ENCODE results near the gene PIGP.
"Not testable (repeated sequence)": the region's sequence is repeated elsewhere in the genome, so short reads cannot be mapped to it uniquely, and the experiment has no call there.

PIGP gene

DNA sequence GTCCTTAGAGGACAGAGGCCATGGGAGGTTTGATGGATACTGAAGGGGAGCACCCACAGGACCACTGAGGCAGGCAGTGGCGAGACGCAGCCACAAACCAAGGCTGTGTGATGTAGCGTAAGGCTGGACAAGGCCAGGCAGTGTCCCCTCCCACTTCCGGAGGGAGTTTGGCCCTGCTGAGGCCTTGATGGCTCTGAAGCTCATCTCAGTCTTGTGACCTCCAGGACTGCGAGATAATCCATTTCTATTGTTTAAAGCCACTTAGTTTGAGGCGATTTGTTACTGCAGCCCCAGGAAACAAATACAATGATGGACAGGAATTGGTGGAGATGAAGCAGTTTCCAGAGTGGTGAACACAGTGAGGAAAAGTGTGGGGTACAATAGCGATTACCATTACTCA is 15.3 kb downstream of the PIGP start:
- Histone ChIP-seq H3K9me3 (no peaks in the 10 kb centered on the region), H3K27me3 (no peaks in the 10 kb centered on the region), H3K36me3 (no peaks in the 10 kb centered on the region), H3K4me1 (peaks cover 4% of the 10 kb centered on the region; the same call in 1 of the 2 replicates), H3K4me3 (ENCODE audit: low read depth, low read length) (no peak overlapping the region)
- DNase-seq: no peak
- TF ChIP-seq, protein P1, sequence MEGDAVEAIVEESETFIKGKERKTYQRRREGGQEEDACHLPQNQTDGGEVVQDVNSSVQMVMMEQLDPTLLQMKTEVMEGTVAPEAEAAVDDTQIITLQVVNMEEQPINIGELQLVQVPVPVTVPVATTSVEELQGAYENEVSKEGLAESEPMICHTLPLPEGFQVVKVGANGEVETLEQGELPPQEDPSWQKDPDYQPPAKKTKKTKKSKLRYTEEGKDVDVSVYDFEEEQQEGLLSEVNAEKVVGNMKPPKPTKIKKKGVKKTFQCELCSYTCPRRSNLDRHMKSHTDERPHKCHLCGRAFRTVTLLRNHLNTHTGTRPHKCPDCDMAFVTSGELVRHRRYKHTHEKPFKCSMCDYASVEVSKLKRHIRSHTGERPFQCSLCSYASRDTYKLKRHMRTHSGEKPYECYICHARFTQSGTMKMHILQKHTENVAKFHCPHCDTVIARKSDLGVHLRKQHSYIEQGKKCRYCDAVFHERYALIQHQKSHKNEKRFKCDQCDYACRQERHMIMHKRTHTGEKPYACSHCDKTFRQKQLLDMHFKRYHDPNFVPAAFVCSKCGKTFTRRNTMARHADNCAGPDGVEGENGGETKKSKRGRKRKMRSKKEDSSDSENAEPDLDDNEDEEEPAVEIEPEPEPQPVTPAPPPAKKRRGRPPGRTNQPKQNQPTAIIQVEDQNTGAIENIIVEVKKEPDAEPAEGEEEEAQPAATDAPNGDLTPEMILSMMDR (IDR thresholded peaks at IDR 0.05; ENCODE audit: low read depth, low read length): no peak

- TF ChIP-seq, protein P1 (IDR thresholded peaks at IDR 0.05; ENCODE audit: low read depth, low read length): no peak
- no peak for DNase-seq
- H3K4me1 ChIP-seq: peaks cover 4% of the 10 kb centered on the region; the same call in 1 of the 2 replicates
- no peaks in the 10 kb centered on the region for H3K9me3 ChIP-seq
- H3K27me3 ChIP-seq: no peaks in the 10 kb centered on the region
- no peaks in the 10 kb centered on the region for H3K36me3 ChIP-seq
- H3K4me3 ChIP-seq (ENCODE audit: low read depth, low read length): no peak overlapping the region
These were observed 17.5 kb downstream of the PIGP start for GRCh38 chr21:37055271-37055855.

- not testable (repeated sequence) for DNase-seq; H3K9me3 ChIP-seq; H3K36me3 ChIP-seq; H3K4me3 ChIP-seq (ENCODE audit: low read depth, low read length); H3K4me1 ChIP-seq; H3K27me3 ChIP-seq
These were observed 23.1 kb downstream of the PIGP start for GRCh38 chr21:37049741-37050140.

DNA sequence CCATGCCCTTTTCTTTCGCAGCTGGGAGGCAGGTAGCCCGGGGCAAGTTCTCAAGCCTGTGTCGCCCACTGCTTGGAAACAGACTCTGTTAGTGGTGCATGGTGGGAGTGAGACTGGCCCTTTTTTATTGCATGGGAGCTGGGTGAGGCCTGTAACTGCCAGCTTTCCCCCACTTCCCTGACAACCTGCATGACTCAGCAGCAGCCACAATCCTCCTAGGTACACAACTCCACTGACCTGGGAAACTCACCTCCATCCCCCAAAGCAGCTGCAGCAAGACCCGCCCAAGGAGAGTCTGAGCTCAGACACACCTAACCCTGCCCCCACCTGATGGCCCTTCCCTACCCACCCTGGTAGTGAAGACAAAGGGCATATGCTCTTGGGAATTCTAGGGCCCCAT is 25.8 kb downstream of the PIGP start:
- no peaks in the 10 kb centered on the region for H3K36me3 ChIP-seq
- H3K4me3 ChIP-seq (ENCODE audit: low read depth, low read length): no peak overlapping the region
- no peaks in the 10 kb centered on the region for H3K27me3 ChIP-seq
- no peaks in the 10 kb centered on the region for H3K9me3 ChIP-seq
- DNase-seq: no peak
- no peaks in the 10 kb centered on the region for H3K4me1 ChIP-seq
- TF ChIP-seq, protein P1 (IDR thresholded peaks at IDR 0.05; ENCODE audit: low read depth, low read length): no peak

DNA sequence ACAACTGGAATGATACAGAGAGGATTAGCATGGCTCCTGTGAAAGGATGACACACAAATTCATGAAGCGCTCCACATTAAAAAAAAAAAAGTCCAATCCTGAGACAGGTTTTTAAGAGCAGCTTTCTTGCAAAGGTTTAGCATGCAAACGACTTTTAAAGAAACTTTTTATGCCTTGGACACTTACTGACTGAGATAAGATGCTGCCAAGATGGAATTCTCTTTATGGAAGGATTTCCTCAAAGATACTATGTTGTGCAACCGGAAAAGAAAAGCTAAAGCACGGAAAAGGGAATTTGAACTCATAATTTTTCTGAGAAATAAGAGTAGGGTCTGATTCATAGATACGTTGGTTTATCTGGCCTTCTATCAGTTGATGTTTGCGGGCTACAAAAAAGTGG is 27.3 kb downstream of the PIGP start:
- DNase-seq: no peak
- Histone ChIP-seq H3K27me3 (no peaks in the 10 kb centered on the region), H3K9me3 (no peaks in the 10 kb centered on the region), H3K4me1 (no peaks in the 10 kb centered on the region), H3K4me3 (ENCODE audit: low read depth, low read length) (no peak overlapping the region), H3K36me3 (no peaks in the 10 kb centered on the region)
- TF ChIP-seq, protein P1 (IDR thresholded peaks at IDR 0.05; ENCODE audit: low read depth, low read length): no peak

- Histone ChIP-seq H3K9me3 (no peaks in the 10 kb centered on the region), H3K4me1 (no peaks in the 10 kb centered on the region), H3K36me3 (no peaks in the 10 kb centered on the region), H3K27me3 (no peaks in the 10 kb centered on the region), H3K4me3 (ENCODE audit: low read depth, low read length) (no peak overlapping the region)
- TF ChIP-seq, protein P1 (IDR thresholded peaks at IDR 0.05; ENCODE audit: low read depth, low read length): no peak
- no peak for DNase-seq
These were observed 27.7 kb downstream of the PIGP start for GRCh38 chr21:37045149-37045548.

GRCh38 chr21:37044643-37045042 is 28.2 kb downstream of the PIGP start:
- DNase-seq: no peak
- H3K36me3 ChIP-seq: no peaks in the 10 kb centered on the region
- H3K4me1 ChIP-seq: no peaks in the 10 kb centered on the region
- H3K27me3 ChIP-seq: no peaks in the 10 kb centered on the region
- TF ChIP-seq, protein P1 (IDR thresholded peaks at IDR 0.05; ENCODE audit: low read depth, low read length): no peak
- no peaks in the 10 kb centered on the region for H3K9me3 ChIP-seq
- no peak overlapping the region for H3K4me3 ChIP-seq (ENCODE audit: low read depth, low read length)

All from BE2C (cell line).